HG03066 (cell line): ENCODE measurements around the gene PREP.
"Not testable (repeated sequence)": the region's sequence is repeated elsewhere in the genome, so short reads cannot be mapped to it uniquely, and the experiment has no call there.

ENCODE experiments used
- ATAC-seq: cut with Tn5 transposase; IDR thresholded peaks from one replicate; pipeline ENCODE4 v1.9.1; 2021; ENCODE audit warnings: low read depth; ENCODE audit not compliant: unreplicated experiment

PREP gene

GRCh38 chr6:105348897-105349296, 54.0 kb downstream of the PREP start:
- ATAC-seq = no peak

- ATAC-seq = no peak
Measured at GRCh38 chr6:105346052-105346451, 56.8 kb downstream of the PREP start.

GRCh38 chr6:105345506-105345905, 57.4 kb downstream of the PREP start:
- no peak for ATAC-seq

GRCh38 chr6:105344881-105345370, 58.0 kb downstream of the PREP start:
- ATAC-seq = no peak

- not testable (repeated sequence) for ATAC-seq
Measured at GRCh38 chr6:105338350-105338983, 64.4 kb downstream of the PREP start.

- no peak for ATAC-seq
Measured at GRCh38 chr6:105336986-105337385, 65.9 kb downstream of the PREP start.

- ATAC-seq = no peak
Measured at GRCh38 chr6:105332576-105332975, 70.3 kb downstream of the PREP start.

GRCh38 chr6:105331927-105332326, 71.0 kb downstream of the PREP start:
- ATAC-seq = no peak

- no peak for ATAC-seq
Measured at GRCh38 chr6:105330913-105331312, 72.0 kb downstream of the PREP start.

- ATAC-seq = no peak
Measured at GRCh38 chr6:105330364-105330763, 72.5 kb downstream of the PREP start.

GRCh38 chr6:105326833-105327770, 75.8 kb downstream of the PREP start:
- no peak for ATAC-seq

- no peak for ATAC-seq
Measured at GRCh38 chr6:105326216-105326615, 76.7 kb downstream of the PREP start.

GRCh38 chr6:105324386-105324950, 78.4 kb downstream of the PREP start:
- no peak for ATAC-seq

- ATAC-seq = no peak
Measured at GRCh38 chr6:105322499-105323225, 80.2 kb downstream of the PREP start.

- ATAC-seq = no peak
Measured at GRCh38 chr6:105321728-105322127, 81.2 kb downstream of the PREP start.

- no peak for ATAC-seq
Measured at GRCh38 chr6:105321207-105321606, 81.7 kb downstream of the PREP start.

- ATAC-seq = no peak
Measured at GRCh38 chr6:105320765-105321164, 82.1 kb downstream of the PREP start.

GRCh38 chr6:105320271-105320670, 82.6 kb downstream of the PREP start:
- no peak for ATAC-seq

- ATAC-seq = no peak
Measured at GRCh38 chr6:105319331-105319730, 83.6 kb downstream of the PREP start.

- ATAC-seq = no peak
Measured at GRCh38 chr6:105318660-105319059, 84.2 kb downstream of the PREP start.
